ENCODE data around the gene AZU1.
"Not testable (repeated sequence)": the region's sequence is repeated elsewhere in the genome, so short reads cannot be mapped to it uniquely, and the experiment has no call there.

Gene AZU1

DNA sequence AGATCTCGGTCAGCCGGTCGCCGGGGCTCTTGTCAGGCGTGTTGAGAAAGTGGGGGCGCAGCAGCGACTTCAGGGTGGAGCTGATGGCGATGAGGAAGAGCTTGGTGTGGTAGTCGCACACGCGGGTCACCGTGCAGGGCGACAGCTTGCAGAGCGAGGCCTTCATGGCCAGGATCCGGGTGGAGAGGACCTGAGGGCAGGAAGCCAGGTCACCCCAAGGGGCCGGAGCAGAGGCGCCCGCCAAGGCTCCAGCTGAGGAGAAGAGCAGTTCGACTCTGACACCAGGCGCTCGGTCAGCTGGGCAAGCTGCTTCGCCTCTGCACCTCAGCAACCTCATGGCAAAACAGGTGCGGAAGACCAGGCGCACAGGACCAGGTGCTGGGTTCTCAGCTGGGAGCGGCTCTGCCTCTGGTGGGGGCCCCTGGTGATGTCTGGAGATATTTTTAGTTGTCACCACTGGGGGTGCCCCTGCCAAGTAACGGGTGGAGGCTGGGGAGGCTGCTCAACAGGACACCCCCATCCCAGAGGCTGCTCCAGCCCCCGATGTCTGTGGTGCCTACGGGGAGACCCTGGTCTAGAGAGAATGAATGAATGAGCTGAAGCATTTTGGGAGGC lies 47.7 kb downstream of the AZU1 start:
- DNase-seq: peak in 1 of 2 donors; percentile 15

DNA sequence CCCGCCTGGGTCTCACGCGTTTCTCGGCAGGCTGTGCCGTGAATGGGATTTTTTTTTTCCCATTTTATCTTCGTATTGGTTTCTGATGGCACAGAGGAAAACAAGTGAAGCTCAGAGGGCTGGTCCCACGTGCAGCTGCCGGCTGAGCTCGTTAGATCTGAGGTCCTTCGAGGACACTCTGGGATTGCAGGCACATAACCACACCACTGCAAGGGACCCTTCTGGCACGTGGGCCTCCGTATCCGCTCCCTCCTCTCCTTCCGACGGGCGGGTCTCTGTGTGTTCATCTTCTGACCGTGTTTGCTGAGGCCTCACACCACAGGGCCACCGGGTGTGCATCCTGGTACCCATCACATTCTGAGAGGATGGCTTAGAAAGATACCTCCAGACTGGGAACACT lies 48.5 kb downstream of the AZU1 start:
- no peak for DNase-seq

DNA sequence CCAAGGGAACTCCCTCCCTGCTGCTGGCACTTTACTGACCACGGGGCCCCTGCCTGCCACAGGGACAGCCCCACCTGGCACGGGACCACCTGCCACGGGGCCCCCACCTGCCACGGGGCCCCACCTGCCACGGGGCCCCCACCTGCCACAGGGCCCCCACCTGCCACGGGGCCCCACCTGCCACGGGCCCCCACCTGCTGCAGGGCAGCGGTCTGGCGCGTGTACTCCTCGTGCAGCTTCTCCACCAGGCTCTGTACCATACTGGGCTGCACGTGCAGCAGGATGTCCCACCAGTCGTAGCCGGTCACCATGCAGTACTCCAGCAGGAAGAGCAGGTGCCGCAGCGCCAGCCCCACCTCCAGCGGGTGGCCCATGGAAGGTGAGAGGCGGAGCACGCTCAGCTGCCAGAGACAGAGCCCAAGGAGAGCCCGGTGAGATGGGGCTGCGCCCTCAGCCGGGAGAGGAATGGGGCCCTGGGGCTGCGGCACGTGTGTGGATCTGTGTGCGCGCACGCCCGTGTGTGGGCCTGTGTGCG lies 49.2 kb downstream of the AZU1 start:
- no peak for DNase-seq

DNA sequence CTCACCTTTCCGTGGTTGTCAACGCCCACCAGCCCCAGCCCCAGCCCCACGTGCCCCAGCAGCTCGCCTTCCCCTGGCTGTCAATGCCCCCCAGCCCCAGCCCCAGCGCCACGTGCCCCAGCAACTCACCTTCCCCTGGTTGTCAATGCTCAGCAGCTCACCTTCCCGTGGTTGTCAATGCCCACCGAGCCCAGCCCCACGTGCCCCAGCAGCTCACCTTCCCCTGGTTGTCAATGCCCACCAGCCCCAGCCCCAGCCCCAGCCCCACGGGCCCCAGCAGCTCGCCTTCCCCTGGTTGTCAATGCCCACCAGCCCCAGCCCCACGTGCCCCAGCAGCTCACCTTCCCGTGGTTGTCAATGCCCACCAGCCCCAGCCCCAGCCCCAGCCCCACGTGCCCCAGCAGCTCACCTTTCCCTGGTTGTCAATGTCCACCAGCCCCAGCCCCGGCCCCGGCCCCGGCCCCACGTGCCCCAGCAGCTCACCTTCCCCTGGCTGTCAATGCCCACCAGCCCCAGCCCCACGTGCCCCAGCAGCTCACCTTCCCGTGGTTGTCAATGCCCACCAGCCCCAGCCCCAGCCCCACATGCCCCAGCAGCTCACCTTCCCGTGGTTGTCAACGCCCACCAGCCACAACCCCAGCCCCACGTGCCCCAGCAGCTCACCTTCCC lies 50.5 kb downstream of the AZU1 start:
- not testable (repeated sequence) for DNase-seq

DNA sequence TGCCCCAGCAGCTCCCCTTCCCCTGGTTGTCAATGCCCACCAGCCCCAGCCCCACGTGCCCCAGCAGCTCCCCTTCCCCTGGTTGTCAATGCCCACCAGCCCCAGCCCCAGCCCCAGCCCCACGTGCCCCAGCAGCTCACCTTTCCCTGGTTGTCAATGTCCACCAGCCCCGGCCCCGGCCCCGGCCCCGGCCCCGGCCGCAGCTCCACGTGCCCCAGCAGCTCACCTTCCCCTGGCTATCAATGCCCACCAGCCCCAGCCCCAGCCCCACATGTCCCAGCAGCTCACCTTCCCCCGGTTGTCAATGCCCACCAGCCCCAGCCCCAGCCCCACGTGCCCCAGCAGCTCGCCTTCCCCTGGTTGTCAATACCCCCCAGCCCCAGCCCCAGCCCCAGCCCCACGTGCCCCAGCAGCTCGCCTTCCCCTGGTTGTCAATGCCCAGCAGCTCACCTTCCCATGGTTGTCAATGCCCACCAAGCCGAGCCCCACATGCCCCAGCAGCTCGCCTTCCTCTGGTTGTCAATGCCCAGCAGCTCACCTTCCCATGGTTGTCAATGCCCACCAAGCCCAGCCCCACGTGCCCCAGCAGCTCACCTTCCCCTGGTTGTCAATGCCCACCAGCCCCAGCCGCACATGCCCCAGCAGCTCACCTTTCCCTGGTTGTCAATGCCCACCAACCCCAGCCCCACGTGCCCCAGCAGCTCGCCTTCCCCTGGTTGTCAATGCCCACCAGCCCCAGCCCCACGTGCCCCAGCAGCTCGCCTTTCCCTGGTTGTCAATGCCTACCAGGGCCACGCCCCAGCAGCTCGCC lies 51.3 kb downstream of the AZU1 start:
- DNase-seq: not testable (repeated sequence)

DNA sequence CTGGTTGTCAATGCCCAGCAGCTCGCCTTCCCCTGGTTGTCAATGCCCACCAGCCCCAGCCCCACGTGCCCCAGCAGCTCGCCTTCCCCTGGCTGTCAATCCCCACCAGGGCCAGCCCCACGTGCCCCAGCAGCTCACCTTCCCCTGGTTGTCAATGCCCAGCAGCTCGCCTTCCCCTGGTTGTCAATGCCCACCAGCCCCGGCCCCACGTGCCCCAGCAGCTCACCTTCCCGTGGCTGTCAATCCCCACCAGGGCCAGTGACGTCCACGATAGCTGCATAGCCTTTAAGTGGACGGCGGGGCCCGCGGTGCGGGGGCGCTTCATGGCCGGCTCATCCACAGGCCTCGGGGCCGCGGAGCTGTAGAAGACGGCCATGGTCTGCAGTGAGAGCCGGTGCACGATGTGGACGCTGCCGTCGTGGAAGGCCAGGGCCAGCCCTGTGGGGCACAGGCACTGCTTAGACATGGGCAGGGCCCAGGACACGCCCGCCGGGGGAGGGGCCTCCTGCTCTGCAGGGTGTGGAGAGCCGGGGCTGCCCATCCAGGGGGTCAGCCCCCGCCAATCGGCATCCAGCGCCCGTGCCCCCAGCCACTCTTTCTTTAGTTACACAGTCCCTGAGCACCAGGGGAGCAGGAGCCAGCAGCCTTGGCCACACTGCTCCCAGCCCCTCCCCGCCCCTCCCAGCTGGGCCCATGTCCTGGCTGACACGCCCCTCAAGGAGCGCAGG lies 52.2 kb downstream of the AZU1 start:
- no peak for DNase-seq

All from CD4-positive, alpha-beta T cell treated with Interleukin-4 for 1 hour (primary cell).